Stimulated activated CD8-positive, alpha-beta memory T cell treated with anti-CD3 and anti-CD28 coated beads, Interleukin-4, amount 100 ng/mL, for 4 hours (primary cell): ENCODE measurements around the gene GAREM1.

Experiments used
- DNase-seq, 2 donors: peaks; one replicate each; pipeline ENCODE4 v3.0.0-alpha.2; 2020; ENCODE audit warnings: low read depth in 2 of 2, low spot score in 1 of 2

GAREM1 gene

DNA sequence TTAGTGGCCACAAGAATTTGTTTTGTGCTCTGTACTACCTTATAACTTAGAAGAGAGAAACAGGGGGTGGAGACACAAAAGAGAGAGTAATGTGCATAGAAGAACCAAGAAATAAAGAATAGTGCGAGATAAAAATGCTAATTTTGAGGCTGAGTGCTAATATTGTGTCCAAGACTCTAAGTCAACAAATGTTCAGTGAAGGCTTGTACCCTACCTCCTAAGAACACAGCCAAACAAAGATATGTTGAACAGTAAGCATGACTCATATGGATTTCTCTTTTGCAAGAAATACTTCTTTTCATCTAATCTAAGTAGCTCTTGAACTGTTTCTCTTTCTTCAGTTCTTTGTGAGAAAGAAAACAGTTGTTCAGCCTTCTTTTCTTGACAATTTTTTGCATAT, 45.2 kb downstream of the GAREM1 start:
- DNase-seq: no peak

- no peak for DNase-seq
Measured at GRCh38 chr18:32424696-32425095, 46.0 kb downstream of the GAREM1 start.

DNA sequence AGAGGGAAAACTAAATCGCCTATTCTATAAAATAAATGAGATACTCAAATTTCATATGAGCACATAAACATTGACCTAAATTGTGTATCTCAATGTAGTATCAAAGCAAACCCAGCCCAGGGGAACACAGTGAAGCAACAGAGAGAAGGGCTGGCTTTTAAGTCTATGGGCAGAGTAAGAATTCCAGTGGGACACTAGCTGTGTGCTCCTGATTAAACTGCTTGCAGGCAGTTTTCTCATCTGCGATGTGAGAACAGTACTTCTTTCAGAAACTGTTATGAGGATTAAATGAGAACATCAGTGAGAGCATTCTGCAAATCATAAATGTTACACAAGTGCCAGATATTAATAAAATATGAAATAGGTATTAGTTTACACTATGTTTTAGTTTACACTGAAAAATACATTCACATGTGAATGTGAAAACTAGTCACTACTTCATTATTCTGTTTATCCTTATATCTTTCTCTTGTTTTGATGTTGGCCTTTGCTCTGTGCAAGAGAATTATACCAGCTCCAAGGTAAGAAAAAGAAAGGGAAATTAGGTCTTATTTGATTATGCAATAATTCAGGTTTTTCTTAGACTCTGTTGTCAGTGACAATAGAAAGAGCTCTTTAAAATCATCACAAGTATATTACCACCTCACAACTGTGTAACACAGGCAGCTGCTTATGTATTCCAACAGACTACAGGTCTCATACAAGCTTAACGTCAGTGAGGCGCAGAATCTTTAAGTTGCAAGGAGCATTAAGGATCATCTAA, 47.5 kb downstream of the GAREM1 start:
- DNase-seq: no peak

GRCh38 chr18:32422201-32422600, 48.5 kb downstream of the GAREM1 start:
- DNase-seq: no peak

- DNase-seq: no peak
Measured at GRCh38 chr18:32420084-32420750, 50.5 kb downstream of the GAREM1 start.

- no peak for DNase-seq
Measured at GRCh38 chr18:32418148-32418547, 52.5 kb downstream of the GAREM1 start.

GRCh38 chr18:32405588-32405987, 65.1 kb downstream of the GAREM1 start:
- DNase-seq: no peak

DNA sequence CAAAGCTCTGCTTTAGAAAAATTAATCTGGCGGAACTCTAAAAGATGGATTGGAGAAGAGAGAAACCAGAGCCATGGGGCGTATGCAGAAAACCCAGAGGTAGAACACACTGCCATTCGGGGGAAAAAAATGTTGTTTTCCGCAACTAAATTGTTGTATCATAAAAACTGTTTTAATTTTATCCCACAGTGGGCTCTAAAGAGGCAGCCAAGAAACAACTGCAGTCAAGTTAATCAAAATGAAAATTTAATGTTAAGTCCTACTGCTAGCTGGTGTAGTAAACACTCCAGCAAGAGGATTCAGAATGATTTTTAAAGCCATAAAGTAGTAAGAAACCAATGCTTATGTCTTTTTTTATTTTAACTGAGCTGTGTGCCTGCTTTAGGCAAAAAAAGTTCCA, 69.1 kb downstream of the GAREM1 start:
- DNase-seq: no peak

DNA sequence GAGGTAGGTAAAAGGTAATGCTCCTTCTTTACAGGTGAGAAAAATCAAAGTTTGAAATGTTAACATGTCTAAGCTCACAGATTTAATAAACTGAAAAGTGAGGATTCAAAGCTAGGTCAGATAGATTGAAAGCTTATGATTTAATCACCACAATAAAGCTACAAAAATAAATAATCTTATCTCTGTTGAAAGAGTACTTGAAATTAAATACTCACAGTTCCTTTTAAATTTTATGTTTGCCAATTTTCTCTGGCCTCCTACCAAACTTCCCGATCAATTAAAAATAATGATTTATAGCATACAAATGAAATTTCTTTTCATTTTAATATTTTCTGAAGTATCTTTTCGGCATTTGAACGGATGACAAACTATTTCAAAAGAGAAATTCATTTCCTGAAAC, 77.3 kb downstream of the GAREM1 start:
- no peak for DNase-seq

- DNase-seq: no peak
Measured at GRCh38 chr18:32391126-32391525, 79.6 kb downstream of the GAREM1 start.

DNA sequence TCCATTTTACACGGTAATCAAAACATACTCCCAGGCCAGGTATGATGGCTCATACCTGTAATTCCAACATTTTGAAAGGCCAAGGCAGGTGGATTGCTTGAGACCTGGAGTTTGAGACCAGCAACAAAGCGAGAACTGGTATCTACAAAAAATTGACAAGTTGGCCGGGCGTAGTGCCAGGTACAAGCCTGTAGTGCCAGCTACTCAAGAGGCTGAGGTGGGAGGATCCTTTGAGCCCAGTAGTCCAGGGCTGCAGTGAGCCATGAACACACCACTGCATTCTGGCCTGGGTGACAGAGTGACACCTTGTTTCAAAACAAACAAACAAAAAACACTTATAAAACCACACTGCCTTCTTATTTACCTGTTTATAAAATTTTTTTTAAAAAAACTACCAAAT, 80.8 kb downstream of the GAREM1 start:
- no peak for DNase-seq

- DNase-seq: no peak
Measured at GRCh38 chr18:32389191-32389590, 81.5 kb downstream of the GAREM1 start.

GRCh38 chr18:32386471-32386870, 84.2 kb downstream of the GAREM1 start:
- DNase-seq: no peak

GRCh38 chr18:32383050-32383819, 87.4 kb downstream of the GAREM1 start:
- DNase-seq: no peak

GRCh38 chr18:32381761-32382160, 88.9 kb downstream of the GAREM1 start:
- DNase-seq: no peak

- no peak for DNase-seq
Measured at GRCh38 chr18:32380559-32380958, 90.1 kb downstream of the GAREM1 start.

GRCh38 chr18:32379891-32380290, 90.8 kb downstream of the GAREM1 start:
- no peak for DNase-seq

- no peak for DNase-seq
Measured at GRCh38 chr18:32378705-32379104, 92.0 kb downstream of the GAREM1 start.

DNA sequence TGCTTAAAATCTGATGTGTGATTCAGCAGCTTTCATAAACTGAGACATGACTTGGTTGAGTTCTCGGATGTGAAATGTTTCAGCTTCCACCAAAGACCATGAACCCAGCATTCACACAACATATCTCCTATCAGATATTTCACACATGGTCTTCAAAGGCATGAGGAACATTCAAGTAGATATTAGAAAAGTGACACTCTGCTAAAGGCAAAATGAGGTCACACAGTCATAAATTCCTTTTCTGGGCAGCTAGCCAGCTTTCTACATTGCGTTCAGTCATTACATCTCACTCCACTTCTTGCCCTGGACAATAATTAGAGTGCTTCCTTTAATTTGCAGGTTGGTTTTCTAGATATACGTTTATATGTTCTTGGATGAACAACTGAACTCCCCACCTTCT, 96.7 kb downstream of the GAREM1 start:
- DNase-seq: no peak

GRCh38 chr18:32373505-32373904, 97.2 kb downstream of the GAREM1 start:
- DNase-seq: no peak

GRCh38 chr18:32372381-32373061, 98.2 kb downstream of the GAREM1 start:
- no peak for DNase-seq

GRCh38 chr18:32372047-32372380, 98.7 kb downstream of the GAREM1 start:
- no peak for DNase-seq
